HCT116 (cell line): ENCODE measurements around the gene GRIN2A. TPM values are rescaled to one million over a fixed set of nuclear protein-coding genes. Genes with fewer than 3 reads are reported as not detected.

ENCODE experiments used
- ATAC-seq: fragments of 200-7000 bp; cut with Tn5 transposase; 2 replicates; pipeline ENCODE4 v1.9.1; 2020; ENCODE audit warnings: mild to moderate bottlenecking, moderate library complexity
- BruUV-seq: library from RNA; stranded (reverse); fragments of 400-500 nt; replicated peaks from 2 replicates; lab custom pipeline; 2021; lab: Mats Ljungman, UMichigan
- CTCF ChIA-PET: fragments of 300-600 bp; sonication (Branson Sonifier 250); formaldehyde crosslinking; loops from one replicate; lab custom pipeline; 2021; ENCODE audit warnings: antibody characterized with exemption; lab: Charles Lee
- POLR2A ChIA-PET: fragments of 300-600, 350-600 bp; sonication (Branson Sonifier 250); formaldehyde crosslinking; loops from one replicate; lab custom pipeline; 2021; ENCODE audit warnings: antibody characterized with exemption; lab: Charles Lee
- RAD21 ChIA-PET, 2 experiments: fragments of 300-600 bp; sonication (Branson Sonifier 250); formaldehyde crosslinking; loops; one replicate each; lab custom pipeline; 2023; ENCODE audit warnings: low total read pairs in 2 of 2; ENCODE audit not compliant: uncharacterized antibody in 2 of 2, unreplicated experiment in 2 of 2, low non-redundant PET in 1 of 2; lab: Charles Lee
- DNase-seq: peaks from one replicate; pipeline ENCODE4 v3.0.0-alpha.2; 2010; ENCODE audit warnings: low read depth, low spot score
- H2AFZ ChIP-seq: fragments of 200-600 bp; shearing (Covaris generic), sonication (generic); 2 replicates; pipeline ENCODE4 v1.6.1; 2017; ENCODE audit warnings: low read depth, mixed run types, mixed read lengths, antibody characterized with exemption, low read length; ENCODE audit not compliant: poor library complexity, severe bottlenecking
- H3K27ac ChIP-seq: 2 replicates; pipeline ENCODE4 v1.5.1; 2012; ENCODE audit warnings: low read depth, low read length
- H3K27me3 ChIP-seq: fragments of 200-600 bp; sonication (generic); 2 replicates; pipeline ENCODE4 v1.6.1; 2016; ENCODE audit warnings: mixed run types, low read length, mixed read lengths; ENCODE audit not compliant: insufficient read depth
- H3K36me3 ChIP-seq, 2 experiments: fragments of 200-500 bp in 1 of 2; fragments of 200-600 bp in 1 of 2; sonication (Bioruptor generic) in 1 of 2; sonication (generic) in 1 of 2; 2 replicates each; pipeline versions ENCODE4 v1.5.1 to v1.6.1; 2014 to 2016; ENCODE audit warnings: low read length in 2 of 2, inconsistent platforms in 1 of 2, mixed read lengths in 1 of 2, mixed run types in 1 of 2; ENCODE audit not compliant: insufficient read depth in 2 of 2, control insufficient read depth in 1 of 2
- H3K4me1 ChIP-seq, 2 experiments: fragments of 200-600 bp in 1 of 2; sonication (generic) in 1 of 2; 2 replicates each; pipeline versions ENCODE4 v1.5.1 to v1.6.1; 2012 to 2017; ENCODE audit warnings: low read length in 2 of 2, inconsistent platforms in 1 of 2, mild to moderate bottlenecking in 1 of 2, mixed read lengths in 1 of 2, mixed run types in 1 of 2, moderate library complexity in 1 of 2; ENCODE audit not compliant: insufficient read depth in 2 of 2, control insufficient read depth in 1 of 2
- H3K4me2 ChIP-seq: fragments of 200-600 bp; sonication (generic); 2 replicates; pipeline ENCODE4 v1.6.1; 2017; ENCODE audit warnings: mixed run types, low read length, mixed read lengths
- H3K4me3 ChIP-seq, 2 experiments: fragments of 200-600 bp in 1 of 2; sonication (generic) in 1 of 2; replicated peaks in 1 of 2; 2 replicates each; pipeline ENCODE4 v1.5.1; 2011 to 2016; ENCODE audit warnings: low read length in 2 of 2, control low read depth in 1 of 2, low read depth in 1 of 2, mild to moderate bottlenecking in 1 of 2, mixed read lengths in 1 of 2, mixed run types in 1 of 2
- H3K79me2 ChIP-seq: fragments of 200-600 bp; sonication (generic); 2 replicates; pipeline ENCODE4 v1.6.1; 2017; ENCODE audit warnings: mild to moderate bottlenecking, mixed run types, low read length, moderate library complexity, mixed read lengths; ENCODE audit not compliant: insufficient read depth
- H3K9ac ChIP-seq: fragments of 200-600 bp; sonication (generic); 2 replicates; pipeline ENCODE4 v1.6.1; 2016; ENCODE audit warnings: low read length, mixed read lengths
- H3K9me2 ChIP-seq: fragments of 200-600 bp; sonication (generic), shearing (Covaris generic); 2 replicates; pipeline ENCODE4 v1.6.1; 2017; ENCODE audit warnings: mixed run types, mild to moderate bottlenecking, moderate library complexity; ENCODE audit not compliant: insufficient read depth
- H3K9me3 ChIP-seq, 2 experiments: fragments of 200-500 bp in 1 of 2; fragments of 200-600 bp in 1 of 2; sonication (Bioruptor generic) in 1 of 2; sonication (generic) in 1 of 2; 2 replicates each; pipeline ENCODE4 v1.6.1; 2014 to 2017; ENCODE audit warnings: low read length in 2 of 2, mixed read lengths in 2 of 2, inconsistent platforms in 1 of 2, low read depth in 1 of 2, mild to moderate bottlenecking in 1 of 2, mixed run types in 1 of 2, moderate library complexity in 1 of 2; ENCODE audit not compliant: control insufficient read depth in 1 of 2, insufficient read depth in 1 of 2
- H4K20me1 ChIP-seq: fragments of 200-600 bp; sonication (generic), shearing (Covaris generic); 2 replicates; pipeline ENCODE4 v1.6.1; 2017; ENCODE audit warnings: mixed run types, mild to moderate bottlenecking, moderate library complexity; ENCODE audit not compliant: insufficient read depth
- ATF3 ChIP-seq: IDR thresholded peaks from 2 replicates; pipeline ENCODE4 v1.6.1; 2012
- ELF1 ChIP-seq: IDR thresholded peaks from 2 replicates; pipeline ENCODE4 v1.6.1; 2012; ENCODE audit warnings: low read depth, borderline replicate concordance
- JUND ChIP-seq: IDR thresholded peaks from 2 replicates; pipeline ENCODE4 v1.6.1; 2012
- POLR2A ChIP-seq: IDR thresholded peaks from 2 replicates; pipeline ENCODE4 v1.7.0; 2011; ENCODE audit warnings: borderline replicate concordance; ENCODE audit not compliant: insufficient read depth, insufficient read length; ENCODE audit errors: extremely low read depth
- RAD21 ChIP-seq: IDR thresholded peaks from 2 replicates; pipeline ENCODE4 v1.6.1; 2012; ENCODE audit warnings: low read depth, mild to moderate bottlenecking
- REST ChIP-seq: IDR thresholded peaks from 2 replicates; pipeline ENCODE4 v1.6.1; 2012; ENCODE audit warnings: low read depth
- SRF ChIP-seq: IDR thresholded peaks from 2 replicates; pipeline ENCODE4 v1.6.1; 2012; ENCODE audit warnings: low read depth
- ZFX ChIP-seq: fragments of 450-650 bp; IDR thresholded peaks from 2 replicates; pipeline ENCODE4 v1.6.1; 2017
- ZNF274 ChIP-seq: fragments of 200-500 bp; sonication (Bioruptor generic); IDR thresholded peaks from 2 replicates; pipeline ENCODE4 v1.6.1; 2014; ENCODE audit warnings: mild to moderate bottlenecking, low read depth, low read length, inconsistent platforms
- intact Hi-C: fragments of 100-400 bp; cut with micrococcal nuclease; formaldehyde crosslinking; loops from 2 replicates; pipeline ENCODE4 v1.10.0; 2022
- total RNA-seq: library from RNA; stranded (reverse); gene quantifications from one replicate; pipeline ENCODE4 v1.2.1, GENCODE V29; 2021; ENCODE audit not compliant: unreplicated experiment

GRIN2A gene
- total RNA-seq, 1 experiment from 2014 or later = 0.02 TPM

- ChIA-PET POLR2A (no interaction called here), RAD21 (no interaction called here), CTCF (no interaction called here)
- H3K9ac ChIP-seq = no peak overlapping the region
- H3K9me2 ChIP-seq = no peaks in the 10 kb centered on the region
- no peaks in the 10 kb centered on the region for H3K36me3 ChIP-seq
- H3K27ac ChIP-seq = no peak overlapping the region
- no peaks in the 10 kb centered on the region for H3K4me1 ChIP-seq
- no peak for TF ChIP-seq ATF3
- no peak for TF ChIP-seq SRF
- no peak for TF ChIP-seq RAD21
- TF ChIP-seq JUND = no peak
- TF ChIP-seq REST = no peak
- no peak for TF ChIP-seq ZNF274
- TF ChIP-seq ELF1 = no peak
- TF ChIP-seq ZFX = no peak
- no peak for TF ChIP-seq POLR2A
- H3K4me3 ChIP-seq = no peak overlapping the region
- no peak overlapping the region for H2AFZ ChIP-seq
- H4K20me1 ChIP-seq = no peaks in the 10 kb centered on the region
- DNase-seq = no peak
- intact Hi-C loops = no loop called here
- no peak overlapping the region for H3K4me2 ChIP-seq
- ATAC-seq = no peak
- no peaks in the 10 kb centered on the region for H3K9me3 ChIP-seq
- peaks cover 24% of the 10 kb centered on the region for H3K27me3 ChIP-seq
- no TSS peak for BruUV-seq
- H3K79me2 ChIP-seq = no peaks in the 10 kb centered on the region
These were observed 259.8 kb downstream of the GRIN2A start for GRCh38 chr16:9922441-9922840.
